HUES48 (cell line): ENCODE results near the gene TUBA4B.

ENCODE experiments used
- H3K27ac ChIP-seq: one replicate; pipeline ENCODE4 v1.7.0; 2013; ENCODE audit warnings: low read depth, low read length, inconsistent platforms
- H3K27me3 ChIP-seq: 2 replicates; pipeline ENCODE4 v1.6.1; 2013; ENCODE audit warnings: mild to moderate bottlenecking, low read length; ENCODE audit not compliant: control insufficient read depth, insufficient read depth
- H3K36me3 ChIP-seq: 2 replicates; pipeline ENCODE4 v1.6.1; 2013; ENCODE audit warnings: low read length; ENCODE audit not compliant: control insufficient read depth, insufficient read depth
- H3K4me1 ChIP-seq: 2 replicates; pipeline ENCODE4 v1.6.1; 2013; ENCODE audit warnings: mild to moderate bottlenecking, low read length; ENCODE audit not compliant: control insufficient read depth, insufficient read depth
- H3K4me3 ChIP-seq: 2 replicates; pipeline ENCODE4 v1.5.1; 2013; ENCODE audit warnings: mild to moderate bottlenecking, low read depth, low read length
- H3K9ac ChIP-seq: 2 replicates; pipeline ENCODE4 v1.6.1; 2013; ENCODE audit warnings: mild to moderate bottlenecking, low read depth, low read length, moderate library complexity
- H3K9me3 ChIP-seq: 2 replicates; pipeline ENCODE4 v1.6.1; 2013; ENCODE audit warnings: low read length; ENCODE audit not compliant: control insufficient read depth, insufficient read depth

The TUBA4B gene

DNA sequence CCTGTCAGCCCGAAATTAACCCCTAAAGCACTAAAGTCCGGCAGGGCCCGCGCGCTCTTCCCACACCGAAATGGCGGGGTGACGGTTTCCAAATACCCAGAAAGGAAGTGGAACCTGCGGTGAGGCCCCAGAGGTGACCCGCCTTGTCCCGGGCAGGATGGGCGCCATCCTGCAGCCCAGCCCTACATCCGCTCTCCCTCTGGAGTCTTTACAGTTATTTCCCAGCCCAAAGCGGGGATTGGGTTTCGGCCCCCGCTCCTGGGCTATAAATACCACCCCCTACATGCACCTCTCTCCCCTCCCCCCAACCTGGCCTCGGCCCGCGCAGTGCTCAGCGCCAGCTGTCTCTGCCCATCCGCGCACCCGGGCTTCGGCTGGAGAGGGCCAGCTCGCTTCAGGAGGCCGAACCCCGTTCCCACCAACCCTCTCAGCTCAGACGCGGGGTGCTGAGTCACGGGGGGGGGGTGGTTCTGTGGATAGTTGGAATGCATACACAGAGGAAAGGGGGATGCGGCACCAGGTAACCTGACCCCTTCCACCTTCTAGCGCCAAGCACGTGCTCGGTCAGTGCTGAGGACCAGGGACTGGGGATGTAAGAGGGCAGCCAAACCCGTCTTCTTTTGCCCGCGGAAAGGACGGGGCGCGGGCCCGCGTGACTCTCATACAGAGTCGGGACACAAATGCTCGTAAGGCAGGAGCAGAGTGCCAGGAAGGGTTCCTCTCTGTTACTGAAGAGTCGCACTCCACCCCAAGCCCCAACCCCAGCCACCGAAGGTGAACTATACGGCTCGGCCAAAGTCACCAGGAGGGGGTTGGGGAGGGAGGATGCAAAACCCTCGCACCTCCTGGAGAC, at the start of gene TUBA4B:
TSS of gene TUBA4B (plus strand) at position 344 of the 853 bp plus-strand sequence. CDS start at position 509, 165 bp downstream.
- no peak within 1 kb of the TSS for H3K9ac ChIP-seq
- no peak within 1 kb of the TSS for H3K27ac ChIP-seq
- peaks cover 15% of the 10 kb centered on the region for H3K4me1 ChIP-seq
- H3K4me3 ChIP-seq = peak within 1 kb of the TSS; percentile 73
- no peaks in the 10 kb centered on the region for H3K9me3 ChIP-seq
- peaks cover 58% of the 10 kb centered on the region for H3K27me3 ChIP-seq
- peaks cover 14% of the 10 kb centered on the region for H3K36me3 ChIP-seq

GRCh38 chr2:219204425-219205164, 48.4 kb upstream of the TUBA4B start:
- Histone ChIP-seq H3K27ac (no peak overlapping the region), H3K9me3 (no peaks in the 10 kb centered on the region)

DNA sequence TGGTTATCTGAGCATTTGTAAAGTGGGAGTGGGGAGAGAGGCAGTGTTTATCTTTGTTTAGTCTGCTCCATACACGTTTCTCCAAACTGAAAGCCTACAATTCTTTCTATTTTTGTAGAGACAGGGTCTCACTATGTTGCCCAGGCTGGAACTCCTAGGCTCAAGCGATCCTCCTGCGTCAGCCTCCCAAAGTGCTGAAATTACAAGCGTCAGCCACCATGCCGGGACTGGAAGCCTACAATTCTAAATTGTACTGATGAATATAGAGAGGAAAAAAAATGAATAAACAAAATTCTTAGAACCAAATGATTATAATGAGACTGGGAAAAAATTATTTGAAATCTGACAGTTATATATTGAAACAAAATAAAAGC, 47.9 kb upstream of the TUBA4B start:
- H3K9me3 ChIP-seq = no peaks in the 10 kb centered on the region
- H3K4me1 ChIP-seq = 0 out of 2 replicates have a peak, but pooled peaks cover 5% of the 10 kb centered on the region
- H3K27me3 ChIP-seq = no peaks in the 10 kb centered on the region
- peaks cover 24% of the 10 kb centered on the region for H3K36me3 ChIP-seq
- no peak overlapping the region for H3K4me3 ChIP-seq
- H3K27ac ChIP-seq = no peak overlapping the region
- H3K9ac ChIP-seq = no peak overlapping the region

More at GRCh38 chr2:219204425-219205164, 48.4 kb upstream of the TUBA4B start:
- H3K4me3 ChIP-seq = no peak overlapping the region
- no peak overlapping the region for H3K9ac ChIP-seq
- H3K4me1 ChIP-seq = 0 out of 2 replicates have a peak, but pooled peaks cover 5% of the 10 kb centered on the region
- H3K36me3 ChIP-seq = peaks cover 19% of the 10 kb centered on the region
- H3K27me3 ChIP-seq = no peaks in the 10 kb centered on the region

DNA sequence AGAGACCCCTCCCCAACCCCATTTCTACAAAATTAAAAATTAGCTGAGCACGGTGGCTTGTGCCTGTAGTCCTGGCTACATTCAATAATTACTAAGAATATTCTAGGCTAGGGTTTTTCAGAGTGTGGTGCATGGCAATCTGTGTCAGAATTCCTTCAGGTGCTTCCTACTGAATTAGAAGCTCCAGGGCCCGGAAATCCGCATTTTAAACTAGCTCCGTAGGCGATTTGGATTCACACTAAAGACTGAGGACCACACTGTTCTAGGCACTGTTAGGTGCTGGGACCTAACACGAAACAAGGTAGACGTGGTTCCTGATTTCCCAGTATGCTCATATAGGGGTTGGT, 47.1 kb upstream of the TUBA4B start:
- H3K36me3 ChIP-seq = peaks cover 32% of the 10 kb centered on the region
- peak overlapping the region; percentile 72 for H3K4me3 ChIP-seq
- H3K9me3 ChIP-seq = no peaks in the 10 kb centered on the region
- no peaks in the 10 kb centered on the region for H3K27me3 ChIP-seq
- 0 out of 2 replicates have a peak, but pooled peaks cover 5% of the 10 kb centered on the region for H3K4me1 ChIP-seq
- no peak overlapping the region for H3K27ac ChIP-seq
- H3K9ac ChIP-seq = peak overlapping the region; percentile 47; the same call in 1 of the 2 replicates

- peak within 1 kb of the TSS; percentile 47 for H3K9ac ChIP-seq
- H3K27ac ChIP-seq = peak within 1 kb of the TSS; percentile 91
- H3K4me1 ChIP-seq = 0 out of 2 replicates have a peak, but pooled peaks cover 5% of the 10 kb centered on the region
- peak within 1 kb of the TSS; percentile 72 for H3K4me3 ChIP-seq
- no peaks in the 10 kb centered on the region for H3K9me3 ChIP-seq
- peaks cover 36% of the 10 kb centered on the region for H3K36me3 ChIP-seq
- no peaks in the 10 kb centered on the region for H3K27me3 ChIP-seq
Measured at GRCh38 chr2:219206328-219207133, 46.5 kb upstream of the TUBA4B start, which contains the start of gene ZFAND2B. Gene ZFAND2B, plus strand, starts transcription at chr2:219206782. Its CDS starts 206 bp downstream, at chr2:219206988.

DNA sequence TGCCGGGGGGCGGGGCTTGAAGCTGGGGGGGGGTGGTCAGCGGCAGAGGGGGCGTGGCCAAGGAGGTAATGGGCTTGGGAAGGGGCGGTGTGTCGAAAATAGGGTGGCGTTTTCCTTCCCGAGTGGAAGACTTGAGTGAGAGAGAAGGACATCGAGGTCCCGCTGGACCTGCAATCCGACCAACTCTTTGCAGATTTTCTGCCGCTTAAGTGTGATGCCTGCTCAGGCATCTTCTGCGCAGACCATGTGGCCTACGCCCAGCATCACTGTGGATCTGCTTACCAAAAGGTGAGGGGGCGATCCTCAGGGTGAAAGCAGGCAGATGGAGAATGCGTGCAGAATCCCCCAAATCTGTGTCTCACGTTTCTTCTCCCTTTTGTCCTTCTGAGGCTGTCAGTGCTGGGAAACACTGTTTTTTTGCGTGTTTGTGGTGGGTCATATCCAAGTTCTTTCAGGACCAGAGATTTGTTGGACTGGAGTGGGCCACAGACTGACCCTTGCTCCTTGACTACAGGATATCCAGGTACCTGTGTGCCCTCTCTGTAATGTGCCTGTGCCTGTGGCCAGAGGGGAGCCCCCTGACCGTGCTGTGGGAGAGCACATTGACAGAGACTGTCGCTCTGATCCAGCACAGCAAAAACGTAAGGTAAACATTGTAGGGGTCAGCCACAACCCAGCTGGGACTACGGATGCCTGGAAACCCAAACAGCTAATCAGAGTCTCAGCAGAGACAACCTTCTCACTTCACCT, 45.7 kb upstream of the TUBA4B start:
- no peaks in the 10 kb centered on the region for H3K27me3 ChIP-seq
- no peaks in the 10 kb centered on the region for H3K9me3 ChIP-seq
- H3K36me3 ChIP-seq = peaks cover 40% of the 10 kb centered on the region
- peak overlapping the region; percentile 72 for H3K4me3 ChIP-seq
- peak overlapping the region; percentile 91 for H3K27ac ChIP-seq
- 0 out of 2 replicates have a peak, but pooled peaks cover 5% of the 10 kb centered on the region for H3K4me1 ChIP-seq
- no peak overlapping the region for H3K9ac ChIP-seq

- H3K4me1 ChIP-seq = 0 out of 2 replicates have a peak, but pooled peaks cover 5% of the 10 kb centered on the region
- H3K27me3 ChIP-seq = no peaks in the 10 kb centered on the region
- no peak overlapping the region for H3K4me3 ChIP-seq
- no peak overlapping the region for H3K9ac ChIP-seq
- no peak overlapping the region for H3K27ac ChIP-seq
- no peaks in the 10 kb centered on the region for H3K9me3 ChIP-seq
- H3K36me3 ChIP-seq = peaks cover 47% of the 10 kb centered on the region
Measured at GRCh38 chr2:219207884-219208740, 44.9 kb upstream of the TUBA4B start.

- Histone ChIP-seq H3K9me3 (no peaks in the 10 kb centered on the region), H3K9ac (no peak overlapping the region), H3K36me3 (peaks cover 60% of the 10 kb centered on the region), H3K4me1 (0 out of 2 replicates have a peak, but pooled peaks cover 5% of the 10 kb centered on the region), H3K27ac (no peak overlapping the region), H3K27me3 (no peaks in the 10 kb centered on the region), H3K4me3 (no peak overlapping the region)
Measured at GRCh38 chr2:219209236-219210195, 43.5 kb upstream of the TUBA4B start.
